Amniotic stem cell (primary cell): Measurements from ENCODE around the gene ASTN2.

Experiments
- DNase-seq: peaks from one replicate; lab custom pipeline; 2025; lab: John Stamatoyannopoulos, UW

ASTN2 gene

DNA sequence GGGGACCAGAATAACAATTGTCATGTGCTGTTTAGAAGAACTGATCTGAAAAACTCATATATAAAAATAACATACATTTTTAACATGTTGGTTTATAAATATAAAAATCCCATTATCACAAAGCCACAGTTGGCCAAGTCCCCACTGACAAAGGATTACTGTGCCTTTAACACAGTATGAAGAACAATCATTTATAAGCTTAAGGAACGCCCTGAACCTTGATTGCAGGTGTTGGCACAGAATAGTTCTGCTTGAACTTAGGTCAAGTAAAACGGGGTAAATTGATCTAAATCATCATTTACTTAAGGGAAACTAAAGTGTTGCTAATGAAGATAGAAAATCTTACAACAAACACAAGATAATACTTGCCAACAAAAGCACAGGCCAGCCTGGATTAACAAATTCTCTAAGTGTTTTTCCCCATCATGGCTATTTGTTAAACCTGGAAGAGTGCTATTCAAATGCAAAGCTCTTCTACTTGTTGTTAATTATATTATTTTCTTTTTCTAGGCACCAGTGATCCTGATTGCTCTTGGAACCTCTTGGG, 46.1 kb downstream of the ASTN2 start:
- no peak for DNase-seq

DNA sequence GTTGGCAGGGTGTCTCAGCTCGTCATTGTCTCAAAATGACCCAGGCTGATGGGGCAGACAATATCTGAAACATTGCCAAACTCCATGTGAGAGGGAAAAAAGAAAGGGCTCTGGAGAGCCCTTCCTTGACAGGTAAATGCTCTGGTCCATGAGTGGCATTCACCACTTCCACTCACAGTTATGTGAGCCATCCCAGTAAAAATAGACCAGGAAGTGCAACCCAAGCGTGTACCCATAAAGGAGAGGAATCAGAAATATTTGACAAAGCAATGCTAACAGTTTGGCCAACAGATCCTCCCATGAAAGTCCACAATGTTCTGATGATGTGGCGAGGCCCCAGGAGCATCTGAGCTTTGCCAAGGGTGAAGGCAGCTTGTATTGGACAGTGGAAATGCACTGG, 49.4 kb downstream of the ASTN2 start:
- no peak for DNase-seq

DNA sequence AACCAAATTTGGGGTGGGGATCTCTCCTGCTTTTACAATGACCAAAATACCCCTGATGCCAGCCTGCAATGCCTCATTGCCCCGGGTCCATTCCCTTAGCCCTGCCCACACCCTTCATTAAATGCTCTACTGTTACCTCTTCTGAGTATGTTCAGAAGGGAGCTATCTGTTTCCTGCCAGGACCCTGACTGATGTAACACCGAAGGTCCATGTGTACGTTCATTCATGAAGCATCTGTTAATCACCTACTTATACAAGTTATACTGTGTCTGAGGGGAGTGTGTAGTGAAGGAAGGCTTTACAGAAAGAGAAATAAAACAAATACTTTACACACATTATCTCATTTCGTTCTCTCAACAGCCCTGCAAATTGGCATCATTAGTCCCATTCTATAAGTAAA, 51.9 kb downstream of the ASTN2 start:
- no peak for DNase-seq

GRCh38 chr9:117359910-117360309, 54.9 kb downstream of the ASTN2 start:
- no peak for DNase-seq

GRCh38 chr9:117355542-117355941, 59.3 kb downstream of the ASTN2 start:
- no peak for DNase-seq

- no peak for DNase-seq
Observed at GRCh38 chr9:117354997-117355396, 59.9 kb downstream of the ASTN2 start.

GRCh38 chr9:117354244-117354847, 60.5 kb downstream of the ASTN2 start:
- no peak for DNase-seq

DNA sequence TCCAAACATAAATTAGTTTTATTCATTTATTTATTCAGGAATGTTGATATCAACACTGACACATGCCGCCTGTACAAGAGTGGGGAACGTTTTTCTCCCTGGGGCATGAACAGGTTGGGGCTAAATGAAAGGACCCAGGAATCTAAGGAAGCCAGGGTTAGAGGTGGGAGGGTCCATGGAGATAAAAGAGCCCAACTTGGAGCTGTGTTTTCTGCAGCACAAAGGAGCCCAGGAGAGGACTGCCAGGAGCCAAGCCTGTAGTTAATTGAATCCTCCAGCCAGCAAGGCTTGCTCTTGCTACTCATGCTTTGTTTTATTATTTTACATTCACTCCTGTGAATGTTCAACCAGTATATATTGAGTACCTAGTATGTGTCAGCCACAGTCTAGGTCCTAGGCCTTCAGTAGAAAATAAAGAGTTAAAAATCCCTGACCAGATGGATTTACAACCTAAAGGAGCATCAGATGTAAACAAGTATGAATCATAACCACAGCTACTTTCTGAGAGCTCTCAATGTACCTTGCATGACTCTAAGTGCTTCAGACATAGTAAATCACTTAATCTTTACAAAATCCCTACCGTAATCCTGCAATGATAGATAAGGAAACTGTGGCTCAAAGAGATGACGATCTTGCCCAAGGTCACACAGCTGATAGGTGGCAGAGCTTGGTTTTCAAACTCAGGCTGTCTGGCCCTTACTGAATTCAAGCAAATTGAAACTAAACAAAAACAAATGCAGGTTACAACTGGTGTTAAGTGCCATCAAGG, 69.8 kb downstream of the ASTN2 start:
- no peak for DNase-seq

DNA sequence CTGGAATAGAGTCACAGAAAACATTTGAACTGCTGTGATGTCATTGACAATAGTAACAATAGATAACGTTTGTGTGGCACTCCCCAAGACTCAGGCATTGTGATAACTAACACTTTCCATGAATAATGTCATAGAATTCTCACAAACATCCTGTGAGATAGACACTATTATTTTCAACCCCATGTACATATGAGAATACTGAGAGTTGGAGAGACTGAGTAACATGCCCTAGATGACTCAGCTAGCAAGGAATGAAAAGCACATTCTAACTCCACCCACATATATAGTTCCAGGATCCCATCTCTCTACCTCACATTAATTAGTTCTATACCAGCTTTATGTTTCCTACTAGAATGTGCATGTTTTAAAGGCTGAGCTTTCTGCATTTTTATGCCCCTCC, 71.4 kb downstream of the ASTN2 start:
- DNase-seq, result no peak

- DNase-seq, result no peak
Observed at GRCh38 chr9:117341151-117341550, 73.7 kb downstream of the ASTN2 start.

DNA sequence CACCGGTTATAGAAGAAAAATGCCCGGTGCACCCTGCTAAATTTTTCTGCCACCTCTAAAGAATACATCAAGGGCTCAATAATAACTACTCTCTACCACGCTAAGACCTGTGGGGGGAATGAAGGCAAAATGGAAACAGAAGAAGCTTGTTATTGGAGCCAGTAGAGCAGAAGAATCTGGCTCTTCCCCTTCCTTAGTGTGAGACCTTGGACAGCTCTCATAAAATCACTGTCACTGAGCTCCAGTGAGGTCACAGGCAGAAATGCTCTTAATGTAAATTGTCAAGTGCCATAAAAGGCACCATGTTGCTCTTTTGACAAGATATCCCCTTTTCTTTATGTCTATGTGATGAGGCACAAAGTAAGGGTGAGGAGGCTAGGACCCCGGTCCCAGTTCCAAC, 74.4 kb downstream of the ASTN2 start:
- DNase-seq, result no peak

DNA sequence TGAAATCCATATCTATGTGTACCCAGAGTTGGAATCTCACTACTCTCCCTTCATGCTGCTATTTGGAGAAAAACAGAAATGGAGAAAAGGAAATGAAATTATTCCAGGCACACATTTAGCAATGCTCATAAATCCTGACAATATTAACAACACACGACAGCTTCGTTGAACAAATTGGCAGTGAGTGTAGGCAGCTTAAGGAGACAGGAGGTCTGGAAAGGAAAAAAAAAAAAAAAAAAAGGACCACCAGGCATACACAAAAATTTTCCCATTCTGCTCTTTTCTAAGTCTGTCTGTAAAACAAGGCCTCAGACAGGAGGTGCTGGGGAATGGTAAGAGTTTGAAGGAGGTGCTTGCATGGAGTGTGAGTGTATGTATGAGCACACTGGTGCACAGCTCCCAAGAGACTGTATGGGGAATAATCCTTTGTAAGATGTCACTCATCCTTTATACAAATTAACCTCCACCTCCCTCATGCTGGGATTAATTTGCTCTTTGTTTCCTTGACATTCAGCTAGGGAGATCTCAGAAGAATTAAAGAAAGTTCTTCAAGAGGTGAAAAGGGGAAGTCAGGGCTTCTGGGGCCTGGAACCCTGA, 78.9 kb downstream of the ASTN2 start:
- DNase-seq, result no peak

GRCh38 chr9:117334101-117334500, 80.8 kb downstream of the ASTN2 start:
- no peak for DNase-seq

DNA sequence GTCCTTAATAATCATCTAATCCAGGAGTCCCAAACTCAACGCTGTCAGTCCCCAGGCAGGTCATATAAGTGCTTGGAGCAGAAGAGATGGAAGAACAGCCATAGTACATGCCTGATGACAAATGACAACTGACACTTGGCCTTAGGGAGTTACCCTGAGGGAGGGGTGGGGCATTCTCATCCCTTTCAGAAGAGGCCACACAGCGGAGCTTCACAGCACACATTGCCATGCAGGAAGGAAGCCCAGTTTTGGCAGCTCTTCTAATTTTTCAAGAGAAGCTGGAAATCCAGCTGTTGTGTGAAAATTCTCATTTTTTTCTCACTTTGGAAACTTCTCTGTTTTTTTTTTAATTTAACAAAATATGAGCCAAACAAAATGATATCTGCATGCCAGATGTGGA, 89.0 kb downstream of the ASTN2 start:
- no peak for DNase-seq

GRCh38 chr9:117325110-117325731, 89.6 kb downstream of the ASTN2 start:
- no peak for DNase-seq

DNA sequence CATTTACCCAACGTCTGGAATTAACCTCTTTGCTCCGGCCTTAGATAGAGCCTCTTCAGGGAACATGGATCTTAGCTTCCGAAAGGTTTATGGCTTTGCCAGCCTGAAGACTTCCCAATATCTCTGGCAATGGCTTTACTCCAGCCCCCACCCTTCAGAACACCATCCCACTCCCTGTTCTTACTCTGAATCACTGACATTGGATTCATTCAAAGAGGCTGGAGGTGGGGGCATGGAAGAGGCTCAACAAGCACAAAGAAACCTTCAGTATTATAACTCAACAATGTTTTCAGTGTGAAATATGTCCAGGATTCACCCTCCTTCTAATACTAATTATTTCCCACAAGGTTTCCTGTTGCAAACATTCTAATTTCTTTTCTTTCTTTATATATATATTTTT, 91.5 kb downstream of the ASTN2 start:
- no peak for DNase-seq

- no peak for DNase-seq
Observed at GRCh38 chr9:117317192-117317591, 97.7 kb downstream of the ASTN2 start.

DNA sequence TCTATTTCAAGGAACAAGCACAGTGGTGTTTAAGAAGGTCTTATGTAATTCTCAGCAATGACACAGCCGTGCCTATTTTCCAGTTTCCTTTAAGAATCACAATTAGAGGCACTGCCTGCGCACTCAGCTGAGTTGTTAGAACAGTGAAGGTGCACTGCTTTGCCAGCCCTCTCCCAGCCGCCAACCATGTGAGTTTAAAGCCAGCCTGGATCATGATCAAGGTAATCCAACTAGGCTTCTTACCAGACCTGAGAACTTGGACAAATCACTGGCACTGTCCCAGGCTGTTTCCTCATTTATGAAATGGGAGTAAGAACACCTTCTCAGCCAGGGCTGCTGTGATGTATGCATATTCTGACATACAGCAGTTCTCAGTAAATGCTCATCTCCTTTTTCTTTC, 99.6 kb downstream of the ASTN2 start:
- DNase-seq, result no peak

GRCh38 chr9:117313989-117314388, 100.9 kb downstream of the ASTN2 start:
- DNase-seq, result no peak

DNA sequence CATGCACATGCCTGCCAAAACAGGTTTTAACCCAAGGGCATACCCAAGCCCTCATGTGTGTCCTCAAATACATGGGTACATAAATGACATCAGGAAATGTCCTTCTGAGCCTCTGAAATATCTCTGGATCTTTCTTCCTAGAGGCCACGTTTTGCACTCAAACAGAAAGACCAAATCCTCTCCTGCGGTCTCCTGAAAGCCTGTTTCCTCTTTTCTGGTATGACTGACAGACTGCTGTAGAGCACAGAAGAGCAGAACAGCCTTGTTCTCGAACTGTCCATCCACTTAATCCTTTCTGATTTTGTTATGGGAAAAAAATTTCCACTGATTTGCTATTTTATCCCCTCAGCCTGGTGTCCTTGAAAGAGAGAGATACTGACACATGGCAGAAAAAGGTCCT, 107.2 kb downstream of the ASTN2 start:
- DNase-seq, result no peak

GRCh38 chr9:117306032-117306431, 108.8 kb downstream of the ASTN2 start:
- no peak for DNase-seq

GRCh38 chr9:117305454-117305853, 109.4 kb downstream of the ASTN2 start:
- no peak for DNase-seq

DNA sequence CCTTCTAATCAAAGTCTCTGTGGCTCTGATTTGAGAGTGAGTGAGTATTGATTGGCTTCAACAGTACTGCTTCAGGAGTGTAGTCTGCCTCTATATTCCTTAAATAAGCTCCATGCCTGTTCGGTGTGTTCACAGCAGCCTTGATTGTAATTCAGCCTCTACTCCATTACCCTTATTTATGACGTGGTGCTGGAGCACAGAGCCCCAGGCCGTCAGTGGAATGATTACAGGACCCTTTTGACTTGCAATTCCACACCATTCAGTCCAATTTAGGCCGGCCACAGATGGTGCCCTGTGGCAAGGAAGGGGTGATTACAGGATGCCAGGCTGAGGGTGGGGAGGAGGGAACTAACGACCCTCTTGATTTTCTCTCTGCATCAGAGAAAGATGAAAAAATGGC, 110.3 kb downstream of the ASTN2 start:
- no peak for DNase-seq
